DOHH2 (cell line): ENCODE data around the gene HNRNPUL1.

Experiments
- H3F3A ChIP-seq: fragments of 200-600 bp; sonication (generic), shearing (Covaris generic); 2 replicates; pipeline ENCODE4 v1.6.0; 2016; ENCODE audit warnings: antibody characterized with exemption, mild to moderate bottlenecking; ENCODE audit not compliant: control insufficient read depth, insufficient read depth
- H3K27ac ChIP-seq: fragments of 200-600 bp; sonication (generic); 2 replicates; pipeline ENCODE4 v1.5.1; 2014; ENCODE audit warnings: low read depth, mild to moderate bottlenecking, low read length, moderate library complexity
- H3K27me3 ChIP-seq: fragments of 200-600 bp; sonication (generic); 2 replicates; pipeline ENCODE4 v1.6.1; 2014; ENCODE audit warnings: mild to moderate bottlenecking, low read length, mixed read lengths; ENCODE audit not compliant: control insufficient read depth
- H3K36me3 ChIP-seq: fragments of 200-600 bp; sonication (generic); 2 replicates; pipeline ENCODE4 v1.6.1; 2014; ENCODE audit warnings: mild to moderate bottlenecking, low read length, moderate library complexity, mixed read lengths; ENCODE audit not compliant: control insufficient read depth
- H3K4me1 ChIP-seq: fragments of 200-600 bp; sonication (generic); 2 replicates; pipeline ENCODE4 v1.6.1; 2014; ENCODE audit warnings: mild to moderate bottlenecking, low read length, mixed read lengths; ENCODE audit not compliant: control insufficient read depth
- H3K4me2 ChIP-seq: fragments of 200-600 bp; sonication (generic); 2 replicates; pipeline ENCODE4 v1.6.0; 2014; ENCODE audit warnings: mild to moderate bottlenecking, low read length, moderate library complexity
- H3K4me3 ChIP-seq: fragments of 200-600 bp; sonication (generic); 2 replicates; pipeline ENCODE4 v1.5.1; 2014; ENCODE audit warnings: mild to moderate bottlenecking, low read length, mixed read lengths
- H3K79me2 ChIP-seq: fragments of 200-600 bp; sonication (generic); 2 replicates; pipeline ENCODE4 v1.6.1; 2014; ENCODE audit warnings: mild to moderate bottlenecking, low read length, mixed read lengths; ENCODE audit not compliant: control insufficient read depth
- H3K9me2 ChIP-seq: fragments of 200-600 bp; sonication (generic); replicated peaks from 2 replicates; pipeline ENCODE4 v1.6.1; 2014; ENCODE audit warnings: mild to moderate bottlenecking, low read length, mixed read lengths; ENCODE audit not compliant: control insufficient read depth
- H3K9me3 ChIP-seq: fragments of 200-600 bp; sonication (generic); 2 replicates; pipeline ENCODE4 v1.6.1; 2014; ENCODE audit warnings: antibody characterized with exemption, low read length, mixed read lengths; ENCODE audit not compliant: control insufficient read depth, insufficient read depth
- H4K20me1 ChIP-seq: fragments of 200-600 bp; sonication (generic); 2 replicates; pipeline ENCODE4 v1.6.0; 2014; ENCODE audit warnings: low read depth, mild to moderate bottlenecking, antibody characterized with exemption, low read length, moderate library complexity; ENCODE audit not compliant: control insufficient read depth, insufficient read depth
- EZH2phosphoT487 ChIP-seq: fragments of 200-600 bp; sonication (generic); IDR thresholded peaks from 2 replicates; pipeline ENCODE4 v1.6.1; 2017; ENCODE audit warnings: borderline replicate concordance, mild to moderate bottlenecking, antibody characterized with exemption, low read length, moderate library complexity, mixed read lengths
- TF ChIP-seq, protein P1 (sequence below): fragments of 200-600 bp; sonication (generic); IDR thresholded peaks from one replicate; pipeline ENCODE4 v1.5.1; 2014; ENCODE audit warnings: antibody characterized with exemption, mild to moderate bottlenecking, low read depth, low read length; ENCODE audit not compliant: poor library complexity, severe bottlenecking

The HNRNPUL1 gene

DNA sequence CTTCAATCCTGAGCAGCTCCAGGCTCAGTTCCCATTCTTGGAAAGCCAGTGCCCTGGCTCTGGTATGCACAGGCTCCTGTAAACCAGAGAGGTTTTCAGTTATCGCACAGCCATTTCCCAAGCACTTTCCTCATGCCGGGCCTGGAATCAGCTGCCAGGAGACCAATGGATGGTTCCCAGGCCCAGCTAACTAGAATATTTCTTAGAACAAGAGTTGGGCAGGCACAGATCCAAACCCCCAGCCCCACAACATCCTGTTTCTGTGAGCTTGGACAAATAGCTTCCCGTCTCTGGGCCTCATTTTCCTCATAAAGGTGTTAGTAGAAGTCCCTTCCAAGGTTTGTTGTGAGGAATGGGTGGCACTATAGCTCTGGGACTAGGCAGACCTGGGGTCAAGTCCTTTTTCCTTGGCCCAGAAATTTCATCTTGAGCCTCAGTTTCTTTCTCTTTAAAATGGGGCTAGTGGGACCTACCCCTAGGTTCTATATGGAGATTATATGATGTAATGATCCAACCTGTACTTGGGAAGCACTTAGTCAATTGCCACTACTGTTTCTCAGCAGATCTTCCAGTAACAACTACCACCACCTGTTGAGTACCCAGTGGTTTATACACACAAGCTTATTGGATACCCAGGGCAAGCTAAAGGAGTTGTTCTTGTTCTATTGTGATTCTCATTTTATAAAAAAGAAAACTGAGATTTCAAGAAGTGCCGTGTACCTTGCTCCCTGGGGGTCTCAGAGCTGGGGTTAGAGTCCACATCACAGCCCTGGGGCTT is 40.7 kb downstream of the HNRNPUL1 start:
- H4K20me1 ChIP-seq = no peaks in the 10 kb centered on the region
- H3K79me2 ChIP-seq = peaks cover 15% of the 10 kb centered on the region
- no peaks in the 10 kb centered on the region for H3K27me3 ChIP-seq
- H3K9me3 ChIP-seq = no peaks in the 10 kb centered on the region
- no peak overlapping the region for H3K4me2 ChIP-seq
- H3F3A ChIP-seq = peaks cover 30% of the 10 kb centered on the region
- TF ChIP-seq, protein P1, sequence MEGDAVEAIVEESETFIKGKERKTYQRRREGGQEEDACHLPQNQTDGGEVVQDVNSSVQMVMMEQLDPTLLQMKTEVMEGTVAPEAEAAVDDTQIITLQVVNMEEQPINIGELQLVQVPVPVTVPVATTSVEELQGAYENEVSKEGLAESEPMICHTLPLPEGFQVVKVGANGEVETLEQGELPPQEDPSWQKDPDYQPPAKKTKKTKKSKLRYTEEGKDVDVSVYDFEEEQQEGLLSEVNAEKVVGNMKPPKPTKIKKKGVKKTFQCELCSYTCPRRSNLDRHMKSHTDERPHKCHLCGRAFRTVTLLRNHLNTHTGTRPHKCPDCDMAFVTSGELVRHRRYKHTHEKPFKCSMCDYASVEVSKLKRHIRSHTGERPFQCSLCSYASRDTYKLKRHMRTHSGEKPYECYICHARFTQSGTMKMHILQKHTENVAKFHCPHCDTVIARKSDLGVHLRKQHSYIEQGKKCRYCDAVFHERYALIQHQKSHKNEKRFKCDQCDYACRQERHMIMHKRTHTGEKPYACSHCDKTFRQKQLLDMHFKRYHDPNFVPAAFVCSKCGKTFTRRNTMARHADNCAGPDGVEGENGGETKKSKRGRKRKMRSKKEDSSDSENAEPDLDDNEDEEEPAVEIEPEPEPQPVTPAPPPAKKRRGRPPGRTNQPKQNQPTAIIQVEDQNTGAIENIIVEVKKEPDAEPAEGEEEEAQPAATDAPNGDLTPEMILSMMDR = no peak
- no peak for TF ChIP-seq EZH2phosphoT487
- H3K27ac ChIP-seq = no peak overlapping the region
- peaks cover 85% of the 10 kb centered on the region for H3K36me3 ChIP-seq
- no peaks in the 10 kb centered on the region for H3K9me2 ChIP-seq
- peaks cover 61% of the 10 kb centered on the region for H3K4me1 ChIP-seq
- no peak overlapping the region for H3K4me3 ChIP-seq

DNA sequence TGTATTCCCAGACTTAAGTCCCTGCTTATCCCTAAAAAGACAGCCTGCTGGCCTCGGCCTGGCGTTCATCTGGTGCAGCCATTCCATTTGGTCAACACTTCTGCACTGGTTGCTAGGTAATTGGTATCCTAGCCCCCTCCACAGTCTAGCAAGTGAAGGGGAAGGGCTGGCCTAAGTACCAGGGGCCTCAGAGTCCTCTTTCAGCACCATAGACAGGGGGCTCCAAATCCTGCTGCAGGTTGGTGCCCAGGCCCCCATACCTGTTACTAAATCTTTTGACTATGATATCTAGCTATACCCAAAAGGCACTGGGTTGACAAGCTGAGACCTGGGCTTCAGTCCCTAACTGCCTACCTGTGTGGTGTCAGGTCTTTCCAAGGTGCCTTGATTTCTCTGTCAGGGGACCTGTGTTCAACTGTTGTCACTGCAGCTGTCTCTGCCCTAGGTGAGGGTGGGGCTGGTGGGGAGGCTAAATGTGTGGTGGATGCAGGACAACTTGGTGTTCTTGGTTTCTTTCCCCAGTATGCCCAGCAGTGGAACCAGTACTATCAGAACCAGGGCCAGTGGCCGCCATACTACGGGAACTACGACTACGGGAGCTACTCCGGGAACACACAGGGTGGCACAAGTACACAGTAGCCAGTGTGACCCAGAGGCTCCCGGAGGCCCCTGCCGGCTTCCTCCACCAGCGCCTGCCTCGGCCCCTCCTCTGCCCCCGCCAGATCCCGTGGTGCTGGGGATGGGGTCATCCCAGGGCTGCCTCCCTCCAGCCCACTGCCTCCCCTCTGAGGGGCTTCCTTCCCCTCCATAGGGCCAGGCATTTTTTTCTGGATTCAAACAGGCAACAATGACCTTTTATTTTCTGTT is 42.0 kb downstream of the HNRNPUL1 start:
- no peaks in the 10 kb centered on the region for H3K9me2 ChIP-seq
- no peak overlapping the region for H3K4me3 ChIP-seq
- H3K79me2 ChIP-seq = peaks cover 26% of the 10 kb centered on the region
- H3K4me2 ChIP-seq = no peak overlapping the region
- H3K36me3 ChIP-seq = peaks cover 73% of the 10 kb centered on the region
- TF ChIP-seq, protein P1 = no peak
- no peak for TF ChIP-seq EZH2phosphoT487
- peak overlapping the region; percentile 63; the same call in 1 of the 2 replicates for H3K27ac ChIP-seq
- no peaks in the 10 kb centered on the region for H3K9me3 ChIP-seq
- no peaks in the 10 kb centered on the region for H4K20me1 ChIP-seq
- H3F3A ChIP-seq = peaks cover 21% of the 10 kb centered on the region
- peaks cover 54% of the 10 kb centered on the region for H3K4me1 ChIP-seq
- H3K27me3 ChIP-seq = no peaks in the 10 kb centered on the region

- H3K79me2 ChIP-seq = peaks cover 37% of the 10 kb centered on the region
- peak overlapping the region; percentile 63 for H3K27ac ChIP-seq
- H3K36me3 ChIP-seq = peaks cover 63% of the 10 kb centered on the region
- no peaks in the 10 kb centered on the region for H3K9me2 ChIP-seq
- no peaks in the 10 kb centered on the region for H4K20me1 ChIP-seq
- TF ChIP-seq, protein P1 = no peak
- TF ChIP-seq EZH2phosphoT487 = no peak
- H3F3A ChIP-seq = peaks cover 21% of the 10 kb centered on the region
- 0 out of 2 replicates have a peak overlapping the region, but pooled peaks have one; percentile 10 for H3K4me2 ChIP-seq
- peaks cover 50% of the 10 kb centered on the region for H3K4me1 ChIP-seq
- H3K27me3 ChIP-seq = no peaks in the 10 kb centered on the region
- no peaks in the 10 kb centered on the region for H3K9me3 ChIP-seq
- no peak overlapping the region for H3K4me3 ChIP-seq
Measured at GRCh38 chr19:41307090-41307875, 43.1 kb downstream of the HNRNPUL1 start.
